Gastrocnemius medialis (tissue), 4 donors: Measurements from ENCODE around the gene PTPRQ.

ENCODE experiments used
- POLR2A ChIP-seq, 2 donors: fragments of 450-650 bp; IDR thresholded peaks; one replicate each; pipeline ENCODE4 v1.6.1; 2017; ENCODE audit warnings: antibody characterized with exemption in 2 of 2, mild to moderate bottlenecking in 2 of 2, moderate library complexity in 2 of 2
- TF ChIP-seq, protein P1 (sequence below), 5 experiments: fragments of 450-650 bp in 3 of 5; fragments of 200-600 bp in 2 of 5; sonication (generic) in 2 of 5; IDR thresholded peaks in 4 of 5; conservative IDR thresholded peaks in 1 of 5; 1 replicate in 4 of 5; 2 replicates in 1 of 5; pipeline ENCODE4 v1.5.1; 2016 to 2019; ENCODE audit warnings: antibody characterized with exemption in 5 of 5, mild to moderate bottlenecking in 3 of 5, moderate library complexity in 3 of 5

GRCh38 chr12:80698847-80699542 lies 255.0 kb downstream of the PTPRQ start:
- TF ChIP-seq, protein P1, sequence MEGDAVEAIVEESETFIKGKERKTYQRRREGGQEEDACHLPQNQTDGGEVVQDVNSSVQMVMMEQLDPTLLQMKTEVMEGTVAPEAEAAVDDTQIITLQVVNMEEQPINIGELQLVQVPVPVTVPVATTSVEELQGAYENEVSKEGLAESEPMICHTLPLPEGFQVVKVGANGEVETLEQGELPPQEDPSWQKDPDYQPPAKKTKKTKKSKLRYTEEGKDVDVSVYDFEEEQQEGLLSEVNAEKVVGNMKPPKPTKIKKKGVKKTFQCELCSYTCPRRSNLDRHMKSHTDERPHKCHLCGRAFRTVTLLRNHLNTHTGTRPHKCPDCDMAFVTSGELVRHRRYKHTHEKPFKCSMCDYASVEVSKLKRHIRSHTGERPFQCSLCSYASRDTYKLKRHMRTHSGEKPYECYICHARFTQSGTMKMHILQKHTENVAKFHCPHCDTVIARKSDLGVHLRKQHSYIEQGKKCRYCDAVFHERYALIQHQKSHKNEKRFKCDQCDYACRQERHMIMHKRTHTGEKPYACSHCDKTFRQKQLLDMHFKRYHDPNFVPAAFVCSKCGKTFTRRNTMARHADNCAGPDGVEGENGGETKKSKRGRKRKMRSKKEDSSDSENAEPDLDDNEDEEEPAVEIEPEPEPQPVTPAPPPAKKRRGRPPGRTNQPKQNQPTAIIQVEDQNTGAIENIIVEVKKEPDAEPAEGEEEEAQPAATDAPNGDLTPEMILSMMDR (IDR thresholded peaks at IDR 0.05 in 4 of 5, conservative IDR thresholded peaks at IDR 0.05 in 1 of 5): no peak
- TF ChIP-seq POLR2A (IDR thresholded peaks at IDR 0.05): peak in 1 of 2 donors; percentile 23
